ENCODE results near the gene KLRG1. TPM values are rescaled to one million over a fixed set of nuclear protein-coding genes. Genes with fewer than 3 reads are reported as not detected.

Gene KLRG1
- polyA plus RNA-seq, 1 of the 3 experiments (the other 2 are of a cell fraction) = 5.1 TPM

DNA sequence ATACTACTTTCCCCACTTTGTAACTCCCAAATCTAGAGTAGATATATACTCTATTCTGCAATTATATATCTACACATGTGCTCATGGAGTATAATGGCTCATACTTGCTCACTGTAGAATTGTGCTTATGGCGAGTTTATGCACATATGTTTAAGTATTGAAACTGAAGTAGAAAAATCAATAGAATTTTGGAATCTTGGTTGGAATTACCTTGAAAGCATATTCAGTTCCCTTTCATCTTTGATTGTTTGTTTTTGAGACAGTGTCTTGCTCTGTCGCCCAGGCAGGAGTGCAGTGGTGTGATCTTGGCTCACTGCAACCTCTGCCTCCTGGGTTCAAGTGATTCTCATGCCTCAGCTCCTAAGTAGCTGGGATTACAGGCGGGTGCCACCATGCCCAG is 4.5 kb downstream of the KLRG1 start:
- H3K79me2 ChIP-seq (ENCODE audit: insufficient read depth) = no peaks in the 10 kb centered on the region
- H3K27ac ChIP-seq (ENCODE audit: low read depth in 2 of 2, low read length in 1 of 2) = no peak overlapping the region
- H3K9ac ChIP-seq = no peak overlapping the region
- no peaks in the 10 kb centered on the region for H3K4me1 ChIP-seq (ENCODE audit: control insufficient read depth in 1 of 2, insufficient read depth in 2 of 2, low read depth in 1 of 2, low read length in 1 of 2)
- WGBS (ENCODE audit: low lambda C conversion rate) = 66% methylated on average over 3 of the region's 3 CpGs
- H3K4me2 ChIP-seq = no peak overlapping the region
- H3F3A ChIP-seq (replicated peaks; ENCODE audit: insufficient read depth) = no peaks in the 10 kb centered on the region
- POLR2A ChIA-PET = no interaction called here
- TF ChIP-seq, protein P1, sequence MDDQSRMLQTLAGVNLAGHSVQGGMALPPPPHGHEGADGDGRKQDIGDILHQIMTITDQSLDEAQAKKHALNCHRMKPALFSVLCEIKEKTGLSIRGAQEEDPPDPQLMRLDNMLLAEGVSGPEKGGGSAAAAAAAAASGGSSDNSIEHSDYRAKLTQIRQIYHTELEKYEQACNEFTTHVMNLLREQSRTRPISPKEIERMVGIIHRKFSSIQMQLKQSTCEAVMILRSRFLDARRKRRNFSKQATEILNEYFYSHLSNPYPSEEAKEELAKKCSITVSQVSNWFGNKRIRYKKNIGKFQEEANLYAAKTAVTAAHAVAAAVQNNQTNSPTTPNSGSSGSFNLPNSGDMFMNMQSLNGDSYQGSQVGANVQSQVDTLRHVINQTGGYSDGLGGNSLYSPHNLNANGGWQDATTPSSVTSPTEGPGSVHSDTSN (IDR thresholded peaks at IDR 0.05) = no peak
- TF ChIP-seq FOXJ3 (CRISPR knock-in tag; IDR thresholded peaks at IDR 0.05) (no peak), JUND (IDR thresholded peaks at IDR 0.05) (no peak), EP300 (IDR thresholded peaks at IDR 0.05; ENCODE audit: borderline replicate concordance in 1 of 2, low read depth in 1 of 2, low read length in 1 of 2) (no peak), TEAD4 (IDR thresholded peaks at IDR 0.05; ENCODE audit: borderline replicate concordance, insufficient read depth) (no peak), RCOR1 (IDR thresholded peaks at IDR 0.05; ENCODE audit: low read length) (no peak)
- TF ChIP-seq, protein P2, sequence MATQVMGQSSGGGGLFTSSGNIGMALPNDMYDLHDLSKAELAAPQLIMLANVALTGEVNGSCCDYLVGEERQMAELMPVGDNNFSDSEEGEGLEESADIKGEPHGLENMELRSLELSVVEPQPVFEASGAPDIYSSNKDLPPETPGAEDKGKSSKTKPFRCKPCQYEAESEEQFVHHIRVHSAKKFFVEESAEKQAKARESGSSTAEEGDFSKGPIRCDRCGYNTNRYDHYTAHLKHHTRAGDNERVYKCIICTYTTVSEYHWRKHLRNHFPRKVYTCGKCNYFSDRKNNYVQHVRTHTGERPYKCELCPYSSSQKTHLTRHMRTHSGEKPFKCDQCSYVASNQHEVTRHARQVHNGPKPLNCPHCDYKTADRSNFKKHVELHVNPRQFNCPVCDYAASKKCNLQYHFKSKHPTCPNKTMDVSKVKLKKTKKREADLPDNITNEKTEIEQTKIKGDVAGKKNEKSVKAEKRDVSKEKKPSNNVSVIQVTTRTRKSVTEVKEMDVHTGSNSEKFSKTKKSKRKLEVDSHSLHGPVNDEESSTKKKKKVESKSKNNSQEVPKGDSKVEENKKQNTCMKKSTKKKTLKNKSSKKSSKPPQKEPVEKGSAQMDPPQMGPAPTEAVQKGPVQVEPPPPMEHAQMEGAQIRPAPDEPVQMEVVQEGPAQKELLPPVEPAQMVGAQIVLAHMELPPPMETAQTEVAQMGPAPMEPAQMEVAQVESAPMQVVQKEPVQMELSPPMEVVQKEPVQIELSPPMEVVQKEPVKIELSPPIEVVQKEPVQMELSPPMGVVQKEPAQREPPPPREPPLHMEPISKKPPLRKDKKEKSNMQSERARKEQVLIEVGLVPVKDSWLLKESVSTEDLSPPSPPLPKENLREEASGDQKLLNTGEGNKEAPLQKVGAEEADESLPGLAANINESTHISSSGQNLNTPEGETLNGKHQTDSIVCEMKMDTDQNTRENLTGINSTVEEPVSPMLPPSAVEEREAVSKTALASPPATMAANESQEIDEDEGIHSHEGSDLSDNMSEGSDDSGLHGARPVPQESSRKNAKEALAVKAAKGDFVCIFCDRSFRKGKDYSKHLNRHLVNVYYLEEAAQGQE (IDR thresholded peaks at IDR 0.05; ENCODE audit: low read depth, low read length) = no peak
- H3K27me3 ChIP-seq (ENCODE audit: insufficient read depth) = no peaks in the 10 kb centered on the region
- H4K20me1 ChIP-seq (ENCODE audit: insufficient read depth) = no peaks in the 10 kb centered on the region
- H2AFZ ChIP-seq (ENCODE audit: low read depth) = no peak overlapping the region
- no peaks in the 10 kb centered on the region for H3K9me2 ChIP-seq
- H3K4me3 ChIP-seq (ENCODE audit: low read depth in 2 of 2, low read length in 1 of 2) = no peak overlapping the region
- no peaks in the 10 kb centered on the region for H3K9me3 ChIP-seq
- DNase-seq = no peak
- CTCF ChIA-PET = no interaction called here
- no peaks in the 10 kb centered on the region for H3K36me3 ChIP-seq (replicated peaks in 1 of 2; ENCODE audit: control insufficient read depth in 1 of 2, insufficient read depth in 2 of 2, low read length in 1 of 2)

DNA sequence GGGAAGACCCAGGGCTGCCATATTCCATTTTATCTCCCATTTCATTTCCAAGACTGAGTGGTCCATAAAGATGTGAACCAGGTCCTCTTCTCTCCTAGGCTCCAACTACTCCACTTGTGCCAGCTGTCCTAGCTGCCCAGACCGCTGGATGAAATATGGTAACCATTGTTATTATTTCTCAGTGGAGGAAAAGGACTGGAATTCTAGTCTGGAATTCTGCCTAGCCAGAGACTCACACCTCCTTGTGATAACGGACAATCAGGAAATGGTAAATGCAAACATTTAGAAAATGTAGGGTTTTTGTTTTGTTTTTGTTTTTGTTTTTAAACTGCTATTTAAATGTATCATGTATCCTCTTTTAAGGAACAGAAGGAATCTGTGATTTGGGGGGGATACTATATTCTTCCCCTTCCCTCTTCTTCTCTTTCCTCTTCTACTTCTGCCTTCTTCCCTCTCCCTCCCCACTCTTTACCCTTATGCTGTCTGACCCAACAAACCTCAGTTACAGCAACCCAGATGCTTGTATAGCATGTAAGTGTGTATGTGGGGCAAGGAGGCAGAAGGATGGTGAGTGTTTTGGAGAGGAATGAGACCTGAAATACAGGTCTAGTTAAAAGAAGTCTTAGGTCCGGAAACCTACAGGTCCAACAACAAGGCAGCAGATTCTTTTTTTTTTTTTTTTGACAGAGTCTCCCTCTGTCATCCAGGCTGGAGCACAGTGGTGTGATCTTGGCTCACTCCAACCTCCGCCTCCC is 5.9 kb downstream of the KLRG1 start:
- H3K27ac ChIP-seq (ENCODE audit: low read depth in 2 of 2, low read length in 1 of 2) = no peak overlapping the region
- no peaks in the 10 kb centered on the region for H4K20me1 ChIP-seq (ENCODE audit: insufficient read depth)
- POLR2A ChIA-PET = no interaction called here
- no peak for DNase-seq
- no peaks in the 10 kb centered on the region for H3K36me3 ChIP-seq (replicated peaks in 1 of 2; ENCODE audit: control insufficient read depth in 1 of 2, insufficient read depth in 2 of 2, low read length in 1 of 2)
- CTCF ChIA-PET = no interaction called here
- 77% methylated on average over 4 of the region's 4 CpGs for WGBS (ENCODE audit: low lambda C conversion rate)
- H3K27me3 ChIP-seq (ENCODE audit: insufficient read depth) = no peaks in the 10 kb centered on the region
- H3K9me2 ChIP-seq = no peaks in the 10 kb centered on the region
- H3K79me2 ChIP-seq (ENCODE audit: insufficient read depth) = no peaks in the 10 kb centered on the region
- H3K9me3 ChIP-seq = no peaks in the 10 kb centered on the region
- H3K9ac ChIP-seq = no peak overlapping the region
- H3K4me1 ChIP-seq (ENCODE audit: control insufficient read depth in 1 of 2, insufficient read depth in 2 of 2, low read depth in 1 of 2, low read length in 1 of 2) = no peaks in the 10 kb centered on the region
- H3F3A ChIP-seq (replicated peaks; ENCODE audit: insufficient read depth) = no peaks in the 10 kb centered on the region
- H2AFZ ChIP-seq (ENCODE audit: low read depth) = no peak overlapping the region
- no peak overlapping the region for H3K4me2 ChIP-seq
- no peak overlapping the region for H3K4me3 ChIP-seq (ENCODE audit: low read depth in 2 of 2, low read length in 1 of 2)
- TF ChIP-seq MEF2A (IDR thresholded peaks at IDR 0.05; ENCODE audit: borderline replicate concordance, low read depth) = no peak
- TF ChIP-seq MXI1 (IDR thresholded peaks at IDR 0.05; ENCODE audit: low read depth, low read length) = no peak
- TF ChIP-seq, protein P3, sequence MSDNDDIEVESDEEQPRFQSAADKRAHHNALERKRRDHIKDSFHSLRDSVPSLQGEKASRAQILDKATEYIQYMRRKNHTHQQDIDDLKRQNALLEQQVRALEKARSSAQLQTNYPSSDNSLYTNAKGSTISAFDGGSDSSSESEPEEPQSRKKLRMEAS (IDR thresholded peaks at IDR 0.05; ENCODE audit: low read depth) = no peak
- no peak for TF ChIP-seq SMC3 (IDR thresholded peaks at IDR 0.05; ENCODE audit: low read depth, low read length)
- TF ChIP-seq TAF1 (IDR thresholded peaks at IDR 0.05; ENCODE audit: borderline replicate concordance, low read depth, low read length) = no peak
- no peak for TF ChIP-seq EZH2phosphoT487 (IDR thresholded peaks at IDR 0.05; ENCODE audit: borderline replicate concordance, low read depth)
- TF ChIP-seq, protein P4, sequence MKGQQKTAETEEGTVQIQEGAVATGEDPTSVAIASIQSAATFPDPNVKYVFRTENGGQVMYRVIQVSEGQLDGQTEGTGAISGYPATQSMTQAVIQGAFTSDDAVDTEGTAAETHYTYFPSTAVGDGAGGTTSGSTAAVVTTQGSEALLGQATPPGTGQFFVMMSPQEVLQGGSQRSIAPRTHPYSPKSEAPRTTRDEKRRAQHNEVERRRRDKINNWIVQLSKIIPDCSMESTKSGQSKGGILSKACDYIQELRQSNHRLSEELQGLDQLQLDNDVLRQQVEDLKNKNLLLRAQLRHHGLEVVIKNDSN (IDR thresholded peaks at IDR 0.05; ENCODE audit: borderline replicate concordance, low read depth) = no peak
- TF ChIP-seq SIN3A (IDR thresholded peaks at IDR 0.05; ENCODE audit: borderline replicate concordance, low read depth, low read length) = no peak
- TF ChIP-seq NRF1 (IDR thresholded peaks at IDR 0.05; ENCODE audit: low read depth, low read length) = no peak
- TF ChIP-seq, protein P5, sequence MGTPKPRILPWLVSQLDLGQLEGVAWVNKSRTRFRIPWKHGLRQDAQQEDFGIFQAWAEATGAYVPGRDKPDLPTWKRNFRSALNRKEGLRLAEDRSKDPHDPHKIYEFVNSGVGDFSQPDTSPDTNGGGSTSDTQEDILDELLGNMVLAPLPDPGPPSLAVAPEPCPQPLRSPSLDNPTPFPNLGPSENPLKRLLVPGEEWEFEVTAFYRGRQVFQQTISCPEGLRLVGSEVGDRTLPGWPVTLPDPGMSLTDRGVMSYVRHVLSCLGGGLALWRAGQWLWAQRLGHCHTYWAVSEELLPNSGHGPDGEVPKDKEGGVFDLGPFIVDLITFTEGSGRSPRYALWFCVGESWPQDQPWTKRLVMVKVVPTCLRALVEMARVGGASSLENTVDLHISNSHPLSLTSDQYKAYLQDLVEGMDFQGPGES (IDR thresholded peaks at IDR 0.05; ENCODE audit: low read depth, low read length) = no peak
- TF ChIP-seq NFIC (IDR thresholded peaks at IDR 0.05; ENCODE audit: borderline replicate concordance) = no peak
- TF ChIP-seq RAD21 (IDR thresholded peaks at IDR 0.05; ENCODE audit: low read length) = no peak
- TF ChIP-seq JUND (IDR thresholded peaks at IDR 0.05) = no peak
- no peak for TF ChIP-seq TEAD4 (IDR thresholded peaks at IDR 0.05; ENCODE audit: borderline replicate concordance, insufficient read depth)
- no peak for TF ChIP-seq YY1 (IDR thresholded peaks at IDR 0.05; ENCODE audit: low read depth)
- TF ChIP-seq GATA2 (CRISPR knock-in tag; IDR thresholded peaks at IDR 0.05) = no peak
- TF ChIP-seq POLR2AphosphoS5 (IDR thresholded peaks at IDR 0.05; ENCODE audit: low read depth, low read length) = no peak
